ENCODE results near the gene PTPN18. TPM values are rescaled to one million over a fixed set of nuclear protein-coding genes. Genes with fewer than 3 reads are reported as not detected.

PTPN18 gene
- total RNA-seq, 4 donors from 2014 or later, result 18.0 to 72.4 (median 28.4) TPM

GRCh38 chr2:130370490-130370889, 14.6 kb downstream of the PTPN18 start:
- TF ChIP-seq POLR2A (IDR thresholded peaks at IDR 0.05) (no peak), EP300 (IDR thresholded peaks at IDR 0.05) (no peak), POLR2AphosphoS5 (IDR thresholded peaks at IDR 0.05) (no peak), CTCF (IDR thresholded peaks at IDR 0.05) (no peak)
- H3K9me3 ChIP-seq, result no peaks in the 10 kb centered on the region
- H3K27me3 ChIP-seq, result no peaks in the 10 kb centered on the region
- H3K27ac ChIP-seq, result no peak overlapping the region
- H3K4me1 ChIP-seq, result peaks cover 24% of the 10 kb centered on the region
- WGBS, result 82% methylated on average over 9 of the region's 9 CpGs
- H3K36me3 ChIP-seq, result no peaks in the 10 kb centered on the region
- no peak overlapping the region for H3K4me3 ChIP-seq
- peak in 1 of 2 donors; percentile 56 for DNase-seq (ENCODE audit: low spot score in 2 of 2)

DNA sequence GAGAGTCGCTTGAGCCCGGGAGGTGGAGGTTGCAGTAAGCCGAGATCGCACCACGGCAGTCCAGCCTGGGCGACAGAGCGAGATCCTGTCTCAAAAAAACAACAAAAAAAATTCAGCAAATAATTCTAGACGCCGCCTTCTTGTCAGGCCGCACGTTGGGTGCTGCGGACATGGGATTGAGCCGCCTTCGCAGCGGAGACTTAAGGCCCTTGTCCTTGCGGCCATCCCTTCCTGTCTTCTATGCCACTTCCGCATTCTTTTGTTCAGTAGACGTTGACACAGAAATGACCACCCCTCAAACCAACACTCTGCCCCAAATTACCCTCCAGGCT, 15.8 kb downstream of the PTPN18 start:
- H3K4me3 ChIP-seq, result peak overlapping the region; percentile 68
- 39% methylated on average over 18 of the region's 18 CpGs for WGBS
- no peaks in the 10 kb centered on the region for H3K36me3 ChIP-seq
- H3K27me3 ChIP-seq, result no peaks in the 10 kb centered on the region
- TF ChIP-seq POLR2AphosphoS5 (IDR thresholded peaks at IDR 0.05), result no peak
- no peak for TF ChIP-seq CTCF (IDR thresholded peaks at IDR 0.05)
- TF ChIP-seq EP300 (IDR thresholded peaks at IDR 0.05), result no peak
- no peak for TF ChIP-seq POLR2A (IDR thresholded peaks at IDR 0.05)
- no peaks in the 10 kb centered on the region for H3K9me3 ChIP-seq
- H3K27ac ChIP-seq, result peak overlapping the region; percentile 85
- peaks cover 24% of the 10 kb centered on the region for H3K4me1 ChIP-seq
- DNase-seq (ENCODE audit: low spot score in 2 of 2), result no peak

- TF ChIP-seq EP300 (IDR thresholded peaks at IDR 0.05), result no peak
- peak in 1 of 3 donors; percentile 61 for TF ChIP-seq POLR2AphosphoS5 (IDR thresholded peaks at IDR 0.05)
- no peak for TF ChIP-seq POLR2A (IDR thresholded peaks at IDR 0.05)
- TF ChIP-seq CTCF (IDR thresholded peaks at IDR 0.05), result peak; percentile 71 to 86
- Histone ChIP-seq H3K4me3 (peak overlapping the region; percentile 68), H3K27ac (peak overlapping the region; percentile 85), H3K9me3 (no peaks in the 10 kb centered on the region), H3K27me3 (no peaks in the 10 kb centered on the region), H3K4me1 (peaks cover 24% of the 10 kb centered on the region), H3K36me3 (no peaks in the 10 kb centered on the region)
- 5% methylated on average over 17 of the region's 81 CpGs for WGBS
- peak; percentile 92 to 94 for DNase-seq (ENCODE audit: low spot score in 2 of 2)
These were observed 16.4 kb downstream of the PTPN18 start for GRCh38 chr2:130372055-130372832.

GRCh38 chr2:130372833-130373807, 17.3 kb downstream of the PTPN18 start:
- Histone ChIP-seq H3K36me3 (no peaks in the 10 kb centered on the region), H3K27ac (peak overlapping the region; percentile 85), H3K4me1 (peaks cover 24% of the 10 kb centered on the region), H3K4me3 (peak overlapping the region; percentile 68), H3K27me3 (no peaks in the 10 kb centered on the region), H3K9me3 (no peaks in the 10 kb centered on the region)
- no peak for DNase-seq (ENCODE audit: low spot score in 2 of 2)
- WGBS, result 47% methylated on average over 17 of the region's 24 CpGs
- no peak for TF ChIP-seq EP300 (IDR thresholded peaks at IDR 0.05)
- TF ChIP-seq CTCF (IDR thresholded peaks at IDR 0.05), result no peak
- TF ChIP-seq POLR2AphosphoS5 (IDR thresholded peaks at IDR 0.05), result no peak
- no peak for TF ChIP-seq POLR2A (IDR thresholded peaks at IDR 0.05)
